Measurements from ENCODE around the gene EMC9.

DNA sequence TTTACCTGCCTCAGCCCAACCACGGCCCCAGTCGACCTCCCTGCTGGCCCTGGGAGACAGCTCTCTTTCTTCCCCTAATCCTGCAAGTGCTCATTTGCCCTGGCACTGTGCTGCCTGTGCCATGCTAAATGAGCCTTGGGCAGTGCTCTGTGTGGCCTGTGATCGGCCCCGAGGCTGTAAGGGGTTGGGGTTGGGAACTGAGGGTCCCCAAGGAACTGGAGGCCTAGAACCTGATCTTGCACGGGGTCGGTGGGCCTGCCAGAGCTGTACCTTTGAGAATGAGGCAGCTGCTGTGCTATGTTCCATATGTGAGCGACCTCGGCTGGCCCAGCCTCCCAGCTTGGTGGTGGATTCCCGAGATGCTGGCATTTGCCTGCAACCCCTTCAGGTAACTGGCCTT lies 8.7 kb upstream of the EMC9 start:
- TF ChIP-seq POLR2A (IDR thresholded peaks at IDR 0.05; ENCODE audit: borderline replicate concordance, extremely low read depth, insufficient read depth, insufficient read length): no peak
- TF ChIP-seq, protein P1, sequence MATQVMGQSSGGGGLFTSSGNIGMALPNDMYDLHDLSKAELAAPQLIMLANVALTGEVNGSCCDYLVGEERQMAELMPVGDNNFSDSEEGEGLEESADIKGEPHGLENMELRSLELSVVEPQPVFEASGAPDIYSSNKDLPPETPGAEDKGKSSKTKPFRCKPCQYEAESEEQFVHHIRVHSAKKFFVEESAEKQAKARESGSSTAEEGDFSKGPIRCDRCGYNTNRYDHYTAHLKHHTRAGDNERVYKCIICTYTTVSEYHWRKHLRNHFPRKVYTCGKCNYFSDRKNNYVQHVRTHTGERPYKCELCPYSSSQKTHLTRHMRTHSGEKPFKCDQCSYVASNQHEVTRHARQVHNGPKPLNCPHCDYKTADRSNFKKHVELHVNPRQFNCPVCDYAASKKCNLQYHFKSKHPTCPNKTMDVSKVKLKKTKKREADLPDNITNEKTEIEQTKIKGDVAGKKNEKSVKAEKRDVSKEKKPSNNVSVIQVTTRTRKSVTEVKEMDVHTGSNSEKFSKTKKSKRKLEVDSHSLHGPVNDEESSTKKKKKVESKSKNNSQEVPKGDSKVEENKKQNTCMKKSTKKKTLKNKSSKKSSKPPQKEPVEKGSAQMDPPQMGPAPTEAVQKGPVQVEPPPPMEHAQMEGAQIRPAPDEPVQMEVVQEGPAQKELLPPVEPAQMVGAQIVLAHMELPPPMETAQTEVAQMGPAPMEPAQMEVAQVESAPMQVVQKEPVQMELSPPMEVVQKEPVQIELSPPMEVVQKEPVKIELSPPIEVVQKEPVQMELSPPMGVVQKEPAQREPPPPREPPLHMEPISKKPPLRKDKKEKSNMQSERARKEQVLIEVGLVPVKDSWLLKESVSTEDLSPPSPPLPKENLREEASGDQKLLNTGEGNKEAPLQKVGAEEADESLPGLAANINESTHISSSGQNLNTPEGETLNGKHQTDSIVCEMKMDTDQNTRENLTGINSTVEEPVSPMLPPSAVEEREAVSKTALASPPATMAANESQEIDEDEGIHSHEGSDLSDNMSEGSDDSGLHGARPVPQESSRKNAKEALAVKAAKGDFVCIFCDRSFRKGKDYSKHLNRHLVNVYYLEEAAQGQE (IDR thresholded peaks at IDR 0.05; ENCODE audit: low read depth): no peak
- TF ChIP-seq, protein P2, sequence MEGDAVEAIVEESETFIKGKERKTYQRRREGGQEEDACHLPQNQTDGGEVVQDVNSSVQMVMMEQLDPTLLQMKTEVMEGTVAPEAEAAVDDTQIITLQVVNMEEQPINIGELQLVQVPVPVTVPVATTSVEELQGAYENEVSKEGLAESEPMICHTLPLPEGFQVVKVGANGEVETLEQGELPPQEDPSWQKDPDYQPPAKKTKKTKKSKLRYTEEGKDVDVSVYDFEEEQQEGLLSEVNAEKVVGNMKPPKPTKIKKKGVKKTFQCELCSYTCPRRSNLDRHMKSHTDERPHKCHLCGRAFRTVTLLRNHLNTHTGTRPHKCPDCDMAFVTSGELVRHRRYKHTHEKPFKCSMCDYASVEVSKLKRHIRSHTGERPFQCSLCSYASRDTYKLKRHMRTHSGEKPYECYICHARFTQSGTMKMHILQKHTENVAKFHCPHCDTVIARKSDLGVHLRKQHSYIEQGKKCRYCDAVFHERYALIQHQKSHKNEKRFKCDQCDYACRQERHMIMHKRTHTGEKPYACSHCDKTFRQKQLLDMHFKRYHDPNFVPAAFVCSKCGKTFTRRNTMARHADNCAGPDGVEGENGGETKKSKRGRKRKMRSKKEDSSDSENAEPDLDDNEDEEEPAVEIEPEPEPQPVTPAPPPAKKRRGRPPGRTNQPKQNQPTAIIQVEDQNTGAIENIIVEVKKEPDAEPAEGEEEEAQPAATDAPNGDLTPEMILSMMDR (IDR thresholded peaks at IDR 0.05 in 2 of 3, conservative IDR thresholded peaks at IDR 0.05 in 1 of 3; ENCODE audit: borderline replicate concordance in 1 of 3, insufficient read depth in 1 of 3, low read depth in 2 of 3, low read length in 2 of 3): no peak
- TF ChIP-seq RAD21 (IDR thresholded peaks at IDR 0.05; ENCODE audit: low read depth): no peak
- TF ChIP-seq, protein P3, sequence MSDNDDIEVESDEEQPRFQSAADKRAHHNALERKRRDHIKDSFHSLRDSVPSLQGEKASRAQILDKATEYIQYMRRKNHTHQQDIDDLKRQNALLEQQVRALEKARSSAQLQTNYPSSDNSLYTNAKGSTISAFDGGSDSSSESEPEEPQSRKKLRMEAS (IDR thresholded peaks at IDR 0.05): no peak
- TF ChIP-seq POLR2AphosphoS5 (IDR thresholded peaks at IDR 0.05; ENCODE audit: low read depth, low read length): no peak
- no peak for TF ChIP-seq ZNF274 (IDR thresholded peaks at IDR 0.05; ENCODE audit: low read depth, low read length)
